GM21381 (cell line): ENCODE measurements around the gene ZNF662.

ENCODE experiments used
- ATAC-seq: cut with Tn5 transposase; IDR thresholded peaks from one replicate; pipeline ENCODE4 v1.9.1; 2021; ENCODE audit warnings: mild to moderate bottlenecking, moderate library complexity; ENCODE audit not compliant: unreplicated experiment

ZNF662 gene

GRCh38 chr3:42935472-42935871 is 29.5 kb downstream of the ZNF662 start:
- no peak for ATAC-seq

GRCh38 chr3:42936157-42936981 is 30.4 kb downstream of the ZNF662 start:
- no peak for ATAC-seq

- no peak for ATAC-seq
Measured at GRCh38 chr3:42937334-42937733, 31.4 kb downstream of the ZNF662 start.

- ATAC-seq = no peak
Measured at GRCh38 chr3:42942693-42943092, 36.8 kb downstream of the ZNF662 start.

GRCh38 chr3:42946050-42946449 is 40.1 kb downstream of the ZNF662 start:
- ATAC-seq = no peak

- no peak for ATAC-seq
Measured at GRCh38 chr3:42957573-42957972, 51.6 kb downstream of the ZNF662 start.

- no peak for ATAC-seq
Measured at GRCh38 chr3:42960282-42960681, 54.3 kb downstream of the ZNF662 start.

GRCh38 chr3:42960786-42961185 is 54.8 kb downstream of the ZNF662 start:
- no peak for ATAC-seq

GRCh38 chr3:42961633-42962032 is 55.7 kb downstream of the ZNF662 start:
- no peak for ATAC-seq

- ATAC-seq = no peak
Measured at GRCh38 chr3:42963269-42963668, 57.3 kb downstream of the ZNF662 start.

GRCh38 chr3:42964266-42964665 is 58.3 kb downstream of the ZNF662 start:
- ATAC-seq = no peak
